A549 (cell line): Measurements from ENCODE around the gene OTUD7B.

ENCODE experiments used
- CTCF ChIP-seq: fragments of >200 bp; sonication (Bioruptor Twin); formaldehyde crosslinking; IDR thresholded peaks from 3 replicates; pipeline ENCODE4 v1.5.1; 2016
- ELK1 ChIP-seq: fragments of 150-350 bp; IDR thresholded peaks from 2 replicates; pipeline ENCODE4 v1.6.1; 2014; ENCODE audit warnings: low read depth, mild to moderate bottlenecking, low read length
- ESRRA ChIP-seq: fragments of 150-350 bp; IDR thresholded peaks from 2 replicates; pipeline ENCODE4 v1.6.1; 2014; ENCODE audit warnings: mild to moderate bottlenecking, low read length, borderline replicate concordance
- HDAC2 ChIP-seq: fragments of 200-600 bp; sonication (generic); IDR thresholded peaks from 2 replicates; pipeline ENCODE4 v1.6.1; 2016
- HOXB13 ChIP-seq: fragments of 250-450 bp; sonication (Bioruptor Pico); IDR thresholded peaks from 2 replicates; pipeline ENCODE4 v1.5.0; 2020; ENCODE audit warnings: low read depth, mild to moderate bottlenecking, moderate library complexity
- MAFK ChIP-seq: fragments of 450-650 bp; IDR thresholded peaks from 2 replicates; pipeline ENCODE4 v1.6.1; 2014; ENCODE audit not compliant: partially characterized antibody
- MAX ChIP-seq: IDR thresholded peaks from 2 replicates; pipeline ENCODE4 v1.6.1; 2012
- MAZ ChIP-seq: fragments of 150-350 bp; IDR thresholded peaks from 2 replicates; pipeline ENCODE4 v1.6.1; 2014; ENCODE audit warnings: antibody characterized with exemption, low read depth, low read length, borderline replicate concordance
- MYC ChIP-seq: IDR thresholded peaks from 2 replicates; pipeline ENCODE4 v1.6.1; 2012; ENCODE audit warnings: mild to moderate bottlenecking, inconsistent platforms, low read length, improper control_type of control experiment, borderline replicate concordance
- RAD21 ChIP-seq, 2 experiments: fragments of >200 bp in 1 of 2; sonication (Bioruptor Twin) in 1 of 2; formaldehyde crosslinking in 1 of 2; IDR thresholded peaks in 1 of 2; conservative IDR thresholded peaks in 1 of 2; 2 replicates in 1 of 2; 3 replicates in 1 of 2; pipeline ENCODE4 v1.6.1; 2012 to 2018; ENCODE audit warnings: inconsistent platforms in 1 of 2
- RFX5 ChIP-seq: fragments of 450-650 bp; IDR thresholded peaks from 2 replicates; pipeline ENCODE4 v1.7.1; 2014; ENCODE audit warnings: antibody characterized with exemption, mild to moderate bottlenecking, moderate library complexity
- USF2 ChIP-seq: fragments of 450-650 bp; IDR thresholded peaks from 2 replicates; pipeline ENCODE4 v1.6.1; 2014; ENCODE audit warnings: antibody characterized with exemption

DNA sequence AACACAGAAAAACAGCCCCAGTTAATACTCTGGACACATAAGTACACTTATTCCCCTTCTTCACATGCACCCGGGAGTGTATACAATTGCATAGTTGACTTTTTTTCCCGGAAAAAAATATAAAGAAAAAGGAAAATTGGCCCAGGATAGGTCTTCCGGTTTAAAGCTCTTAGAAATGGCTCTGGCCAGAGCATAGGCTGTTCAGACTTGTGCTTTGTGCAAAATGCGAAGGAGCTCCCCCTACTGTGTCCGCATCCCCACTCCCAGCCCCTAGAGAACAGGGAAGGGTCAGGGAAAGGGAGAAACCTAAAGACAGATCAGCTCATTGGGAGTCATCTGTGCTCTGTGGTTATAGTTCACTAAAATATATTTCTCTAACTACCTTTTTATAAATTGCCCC, 68.3 kb downstream of the OTUD7B start:
- TF ChIP-seq MAFK (no peak), HDAC2 (no peak), RFX5 (no peak), CTCF (no peak; the same call in 1 of the 3 replicates), MYC (no peak), USF2 (no peak), ELK1 (no peak), MAZ (no peak), ESRRA (no peak), HOXB13 (CRISPR knock-in tag) (no peak), MAX (no peak), RAD21 (conservative IDR thresholded peaks at IDR 0.05 in 1 of 2, IDR thresholded peaks at IDR 0.05 in 1 of 2) (peak; percentile 33 to 39; a peak in 3 of 5 replicates)
